ENCODE measurements around the gene SNX33. TPM values are rescaled to one million over a fixed set of nuclear protein-coding genes. Genes with fewer than 3 reads are reported as not detected.
"Not testable (repeated sequence)": the region's sequence is repeated elsewhere in the genome, so short reads cannot be mapped to it uniquely, and the experiment has no call there.

SNX33 gene
- polyA plus RNA-seq, 1 donor from 2014 or later = 0.05 TPM

- Mint-ChIP-seq H3K4me1 (peaks cover 0 to 4% (median 2%) of the 10 kb centered on the region in 3 donors), H3K36me3 (no peaks in the 10 kb centered on the region), H3K9me3 (no peaks in the 10 kb centered on the region), H3K27me3 (no peaks in the 10 kb centered on the region), H3K27ac (no peak overlapping the region), H3K4me3 (no peak overlapping the region)
Observed at GRCh38 chr15:75680007-75680789, 32.5 kb downstream of the SNX33 start.

- no peaks in the 10 kb centered on the region for H3K36me3 Mint-ChIP-seq
- peaks cover 0 to 4% (median 2%) of the 10 kb centered on the region in 3 donors for H3K4me1 Mint-ChIP-seq
- no peaks in the 10 kb centered on the region for H3K27me3 Mint-ChIP-seq
- H3K27ac Mint-ChIP-seq = no peak overlapping the region
- H3K4me3 Mint-ChIP-seq = no peak overlapping the region
- no peaks in the 10 kb centered on the region for H3K9me3 Mint-ChIP-seq
Observed at GRCh38 chr15:75682181-75683135, 34.7 kb downstream of the SNX33 start.

- not testable (repeated sequence) for H3K9me3 Mint-ChIP-seq, H3K4me3 Mint-ChIP-seq, H3K36me3 Mint-ChIP-seq, H3K27me3 Mint-ChIP-seq, H3K4me1 Mint-ChIP-seq, H3K27ac Mint-ChIP-seq
Observed at GRCh38 chr15:75683646-75684312, 36.1 kb downstream of the SNX33 start.

GRCh38 chr15:75684648-75685047 is 36.9 kb downstream of the SNX33 start:
- no peaks in the 10 kb centered on the region for H3K9me3 Mint-ChIP-seq
- H3K4me3 Mint-ChIP-seq = no peak overlapping the region
- no peaks in the 10 kb centered on the region for H3K36me3 Mint-ChIP-seq

GRCh38 chr15:75685195-75685594 is 37.5 kb downstream of the SNX33 start:
- H3K27me3 Mint-ChIP-seq = no peaks in the 10 kb centered on the region

More at GRCh38 chr15:75684648-75685047, 36.9 kb downstream of the SNX33 start:
- Mint-ChIP-seq H3K27ac (no peak overlapping the region), H3K27me3 (no peaks in the 10 kb centered on the region), H3K4me1 (peaks cover 0 to 1% (median 0%) of the 10 kb centered on the region in 3 donors)

GRCh38 chr15:75686212-75686642 is 38.5 kb downstream of the SNX33 start:
- not testable (repeated sequence) for H3K36me3 Mint-ChIP-seq, H3K9me3 Mint-ChIP-seq, H3K4me1 Mint-ChIP-seq, H3K27me3 Mint-ChIP-seq, H3K27ac Mint-ChIP-seq, H3K4me3 Mint-ChIP-seq

More at GRCh38 chr15:75685195-75685594, 37.5 kb downstream of the SNX33 start:
- H3K36me3 Mint-ChIP-seq = no peaks in the 10 kb centered on the region
- no peaks in the 10 kb centered on the region for H3K9me3 Mint-ChIP-seq
- H3K4me3 Mint-ChIP-seq = no peak overlapping the region
- no peak overlapping the region for H3K27ac Mint-ChIP-seq
- H3K4me1 Mint-ChIP-seq = peaks cover 0 to 1% (median 0%) of the 10 kb centered on the region in 3 donors

GRCh38 chr15:75687486-75688277 is 40.0 kb downstream of the SNX33 start:
- Mint-ChIP-seq H3K36me3 (no peaks in the 10 kb centered on the region), H3K9me3 (no peaks in the 10 kb centered on the region), H3K27ac (peak overlapping the region in 1 of 3 donors; percentile 67), H3K4me3 (no peak overlapping the region), H3K4me1 (peaks cover 4 to 6% (median 6%) of the 10 kb centered on the region in 3 donors), H3K27me3 (peaks cover 3% of the 10 kb centered on the region)

- peaks cover 5 to 7% (median 6%) of the 10 kb centered on the region in 3 donors for H3K4me1 Mint-ChIP-seq
- peak overlapping the region in 1 of 3 donors; percentile 67 for H3K27ac Mint-ChIP-seq
- H3K4me3 Mint-ChIP-seq = no peak overlapping the region
- peaks cover 3% of the 10 kb centered on the region for H3K27me3 Mint-ChIP-seq
- H3K36me3 Mint-ChIP-seq = no peaks in the 10 kb centered on the region
- H3K9me3 Mint-ChIP-seq = no peaks in the 10 kb centered on the region
Observed at GRCh38 chr15:75688278-75688557, 40.5 kb downstream of the SNX33 start.

- Mint-ChIP-seq H3K27ac (no peak overlapping the region), H3K9me3 (no peaks in the 10 kb centered on the region), H3K36me3 (no peaks in the 10 kb centered on the region), H3K4me1 (peaks cover 6 to 8% (median 6%) of the 10 kb centered on the region in 3 donors), H3K4me3 (no peak overlapping the region), H3K27me3 (peaks cover 3% of the 10 kb centered on the region)
Observed at GRCh38 chr15:75688831-75689230, 41.1 kb downstream of the SNX33 start.

GRCh38 chr15:75689429-75689828 is 41.7 kb downstream of the SNX33 start:
- H3K27ac Mint-ChIP-seq, H3K9me3 Mint-ChIP-seq: not testable (repeated sequence)

GRCh38 chr15:75692311-75692710 is 44.6 kb downstream of the SNX33 start:
- H3K27ac Mint-ChIP-seq = peak overlapping the region in 2 of 3 donors; percentile 36 to 52
- H3K27me3 Mint-ChIP-seq, H3K36me3 Mint-ChIP-seq, H3K4me3 Mint-ChIP-seq, H3K9me3 Mint-ChIP-seq: not testable (repeated sequence)
- peaks cover 26 to 31% (median 30%) of the 10 kb centered on the region in 3 donors for H3K4me1 Mint-ChIP-seq

More at GRCh38 chr15:75689429-75689828, 41.7 kb downstream of the SNX33 start:
- H3K4me3 Mint-ChIP-seq, H3K36me3 Mint-ChIP-seq, H3K27me3 Mint-ChIP-seq: not testable (repeated sequence)
- H3K4me1 Mint-ChIP-seq = peaks cover 9 to 13% (median 10%) of the 10 kb centered on the region in 3 donors

- Mint-ChIP-seq H3K4me1 (peaks cover 28 to 33% (median 31%) of the 10 kb centered on the region in 3 donors), H3K4me3 (peak overlapping the region in 1 of 4 donors; percentile 52)
- not testable (repeated sequence) for H3K27ac Mint-ChIP-seq, H3K36me3 Mint-ChIP-seq, H3K27me3 Mint-ChIP-seq, H3K9me3 Mint-ChIP-seq
Observed at GRCh38 chr15:75693028-75693427, 45.3 kb downstream of the SNX33 start.

- Mint-ChIP-seq H3K9me3 (no peaks in the 10 kb centered on the region), H3K36me3 (no peaks in the 10 kb centered on the region), H3K27ac (no peak overlapping the region), H3K27me3 (peaks cover 6% of the 10 kb centered on the region), H3K4me1 (peaks cover 28 to 33% (median 31%) of the 10 kb centered on the region in 3 donors), H3K4me3 (peak overlapping the region in 2 of 4 donors; percentile 28 to 78)
Observed at GRCh38 chr15:75693501-75694240, 46.0 kb downstream of the SNX33 start.

Data from IgD-negative memory B cell (primary cell).